Astrocyte (in vitro differentiated cells and primary cell): ENCODE measurements around the gene HMGA1. TPM values are rescaled to one million over a fixed set of nuclear protein-coding genes. Genes with fewer than 3 reads are reported as not detected.

Experiments used
- DNase-seq: peaks from one replicate; pipeline ENCODE4 v3.0.0-alpha.2; 2010; ENCODE audit warnings: low read depth
- FAIRE-seq: peaks from 2 replicates; lab custom pipeline; 2011; peaks lifted over from hg19 to GRCh38; lab: Jason Lieb, UNC
- H2AFZ ChIP-seq: 2 replicates; pipeline ENCODE4 v1.6.0; 2012; ENCODE audit warnings: low read depth, low read length, inconsistent platforms
- H3K27ac ChIP-seq: 2 replicates; pipeline ENCODE4 v1.5.1; 2011; ENCODE audit warnings: low read depth, low read length, inconsistent platforms
- H3K27me3 ChIP-seq: 2 replicates; pipeline ENCODE4 v1.6.0; 2011; ENCODE audit warnings: low read length, inconsistent platforms; ENCODE audit not compliant: insufficient read depth
- H3K36me3 ChIP-seq: 2 replicates; pipeline ENCODE4 v1.5.1; 2011; ENCODE audit warnings: low read length, inconsistent platforms; ENCODE audit not compliant: insufficient read depth
- H3K4me1 ChIP-seq: 2 replicates; pipeline ENCODE4 v1.5.1; 2011; ENCODE audit warnings: low read length, inconsistent platforms; ENCODE audit not compliant: insufficient read depth
- H3K4me2 ChIP-seq: 2 replicates; pipeline ENCODE4 v1.6.0; 2012; ENCODE audit warnings: low read length, inconsistent platforms
- H3K4me3 ChIP-seq: 2 replicates; pipeline ENCODE4 v1.5.1; 2011; ENCODE audit warnings: low read depth, mild to moderate bottlenecking, low read length, inconsistent platforms; ENCODE audit not compliant: insufficient read depth
- H3K79me2 ChIP-seq: 2 replicates; pipeline ENCODE4 v1.6.0; 2012; ENCODE audit warnings: mild to moderate bottlenecking, low read length, inconsistent platforms; ENCODE audit not compliant: insufficient read depth
- H3K9ac ChIP-seq: 2 replicates; pipeline ENCODE4 v1.6.0; 2012; ENCODE audit warnings: mild to moderate bottlenecking, low read length, inconsistent platforms
- H3K9me3 ChIP-seq: 2 replicates; pipeline ENCODE4 v1.5.1; 2012; ENCODE audit warnings: low read depth, mild to moderate bottlenecking, low read length, inconsistent platforms; ENCODE audit not compliant: insufficient read depth
- H4K20me1 ChIP-seq: 2 replicates; pipeline ENCODE4 v1.6.0; 2012; ENCODE audit warnings: low read length, inconsistent platforms; ENCODE audit not compliant: insufficient read depth
- H3K27ac Mint-ChIP-seq: one replicate; pipeline ENCODE4 v1.8.0; 2021; ENCODE audit warnings: mild to moderate bottlenecking, mixed read lengths; ENCODE audit not compliant: unreplicated experiment
- H3K27me3 Mint-ChIP-seq: one replicate; pipeline ENCODE4 v1.8.0; 2021; ENCODE audit warnings: low read depth, mixed read lengths; ENCODE audit not compliant: unreplicated experiment
- H3K36me3 Mint-ChIP-seq: one replicate; pipeline ENCODE4 v1.8.0; 2021; ENCODE audit warnings: low read depth, mixed read lengths; ENCODE audit not compliant: unreplicated experiment
- H3K4me1 Mint-ChIP-seq: one replicate; pipeline ENCODE4 v1.8.0; 2021; ENCODE audit warnings: low read depth, mixed read lengths; ENCODE audit not compliant: unreplicated experiment
- H3K4me3 Mint-ChIP-seq: one replicate; pipeline ENCODE4 v1.8.0; 2021; ENCODE audit warnings: mild to moderate bottlenecking, moderate library complexity, mixed read lengths; ENCODE audit not compliant: unreplicated experiment
- H3K9me3 Mint-ChIP-seq: one replicate; pipeline ENCODE4 v1.8.0; 2021; ENCODE audit warnings: mild to moderate bottlenecking, mixed read lengths; ENCODE audit not compliant: unreplicated experiment
- CTCF ChIP-seq: IDR thresholded peaks from 2 replicates; pipeline ENCODE4 v1.5.1; 2011; ENCODE audit warnings: low read depth, mild to moderate bottlenecking, inconsistent platforms, low read length, moderate library complexity; ENCODE audit not compliant: insufficient read depth
- EZH2 ChIP-seq: IDR thresholded peaks from 2 replicates; pipeline ENCODE4 v1.6.1; 2012; ENCODE audit warnings: mild to moderate bottlenecking, low read length, inconsistent platforms; ENCODE audit not compliant: insufficient read depth
- total RNA-seq: library from RNA; stranded (reverse); gene quantifications from 2 replicates; pipeline ENCODE4 v1.2.1, GENCODE V29; 2021

Gene HMGA1
- total RNA-seq, 1 donor from 2014 or later: 199 TPM

DNA sequence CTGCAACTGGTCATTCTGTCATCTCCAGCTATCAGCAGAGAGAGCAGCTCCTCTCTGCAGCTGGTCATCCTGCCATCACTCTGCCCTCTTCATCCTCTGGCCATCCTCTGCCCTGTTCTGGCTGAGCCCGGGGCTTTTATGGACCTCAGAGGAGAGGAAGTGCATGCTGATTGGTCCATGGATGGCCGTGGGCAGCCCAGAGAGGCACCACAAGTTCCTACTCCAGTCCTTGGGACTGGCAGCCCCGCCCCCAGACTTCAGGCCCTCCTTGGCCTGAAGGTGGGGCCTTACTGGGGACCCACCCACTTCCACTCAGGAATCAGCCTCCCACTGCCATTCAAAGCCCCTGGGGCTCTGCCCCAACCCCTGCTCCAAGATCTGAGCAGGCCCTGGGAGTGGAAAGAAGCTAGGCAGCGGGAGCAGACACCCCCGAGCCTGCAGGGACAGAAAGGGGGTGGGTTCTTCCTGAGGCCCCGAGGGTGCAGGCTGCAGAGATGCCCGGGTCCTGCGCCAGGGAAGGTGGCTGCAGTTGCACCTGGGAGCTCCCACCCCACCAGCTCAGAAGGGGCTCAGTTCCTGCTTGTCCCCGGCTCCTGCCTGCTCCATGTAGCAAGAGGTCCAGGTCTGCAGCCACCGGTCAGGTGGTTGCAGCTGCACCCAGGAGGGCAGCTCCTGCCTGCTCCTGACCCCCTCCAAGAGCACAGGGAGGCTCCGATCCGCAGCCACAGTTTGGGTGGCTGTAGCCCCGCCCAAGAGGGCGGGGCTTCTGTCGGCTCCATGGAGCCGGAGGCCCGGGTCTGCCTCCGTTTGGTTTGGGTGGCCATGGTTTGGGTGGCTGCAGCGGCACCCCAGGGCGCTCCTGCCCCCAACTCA, 34.1 kb upstream of the HMGA1 start:
- no peak overlapping the region for H3K27ac Mint-ChIP-seq
- FAIRE-seq: no peak
- H3K4me3 Mint-ChIP-seq: no peak overlapping the region

GRCh38 chr6:34204693-34205092, 32.0 kb upstream of the HMGA1 start:
- Histone ChIP-seq H3K27me3 (no peaks in the 10 kb centered on the region), H3K4me3 (no peak overlapping the region), H3K36me3 (no peaks in the 10 kb centered on the region), H3K79me2 (no peaks in the 10 kb centered on the region), H4K20me1 (no peaks in the 10 kb centered on the region), H3K4me1 (no peaks in the 10 kb centered on the region), H3K9ac (no peak overlapping the region), H3K27ac (no peak overlapping the region), H3K9me3 (peaks cover 5% of the 10 kb centered on the region), H2AFZ (no peak overlapping the region), H3K4me2 (no peak overlapping the region)
- Mint-ChIP-seq H3K4me1 (no peaks in the 10 kb centered on the region), H3K36me3 (no peaks in the 10 kb centered on the region), H3K9me3 (no peaks in the 10 kb centered on the region), H3K4me3 (no peak overlapping the region), H3K27ac (no peak overlapping the region), H3K27me3 (peaks cover 20% of the 10 kb centered on the region)
- no peak for FAIRE-seq
- TF ChIP-seq EZH2 (no peak), CTCF (no peak)
- no peak for DNase-seq

More for the DNA sequence above, 34.1 kb upstream of the HMGA1 start:
- no peaks in the 10 kb centered on the region for H3K4me1 Mint-ChIP-seq
- Histone ChIP-seq H3K27me3 (no peaks in the 10 kb centered on the region), H3K79me2 (no peaks in the 10 kb centered on the region), H3K4me1 (no peaks in the 10 kb centered on the region), H3K9me3 (peaks cover 5% of the 10 kb centered on the region), H3K27ac (no peak overlapping the region), H3K9ac (no peak overlapping the region), H3K4me2 (no peak overlapping the region), H3K36me3 (no peaks in the 10 kb centered on the region), H2AFZ (no peak overlapping the region), H4K20me1 (no peaks in the 10 kb centered on the region), H3K4me3 (no peak overlapping the region)
- no peaks in the 10 kb centered on the region for H3K9me3 Mint-ChIP-seq
- no peaks in the 10 kb centered on the region for H3K36me3 Mint-ChIP-seq
- H3K27me3 Mint-ChIP-seq: peaks cover 17% of the 10 kb centered on the region
- TF ChIP-seq EZH2 (no peak), CTCF (no peak)
- no peak for DNase-seq

GRCh38 chr6:34205466-34205865, 31.2 kb upstream of the HMGA1 start:
- Histone ChIP-seq H3K9me3 (peaks cover 5% of the 10 kb centered on the region), H3K9ac (no peak overlapping the region), H3K27ac (no peak overlapping the region), H3K4me3 (no peak overlapping the region), H3K36me3 (no peaks in the 10 kb centered on the region), H3K79me2 (no peaks in the 10 kb centered on the region), H3K4me1 (no peaks in the 10 kb centered on the region), H3K4me2 (no peak overlapping the region), H4K20me1 (no peaks in the 10 kb centered on the region), H3K27me3 (no peaks in the 10 kb centered on the region), H2AFZ (peak overlapping the region; percentile 3)
- DNase-seq (no peak), FAIRE-seq (no peak)
- peaks cover 20% of the 10 kb centered on the region for H3K27me3 Mint-ChIP-seq
- no peak overlapping the region for H3K27ac Mint-ChIP-seq
- H3K4me1 Mint-ChIP-seq: no peaks in the 10 kb centered on the region
- H3K9me3 Mint-ChIP-seq: no peaks in the 10 kb centered on the region
- no peak overlapping the region for H3K4me3 Mint-ChIP-seq
- no peaks in the 10 kb centered on the region for H3K36me3 Mint-ChIP-seq
- no peak for TF ChIP-seq CTCF
- TF ChIP-seq EZH2: no peak
